Measurements from ENCODE around the gene ZNF24. TPM values are rescaled to one million over a fixed set of nuclear protein-coding genes. Genes with fewer than 3 reads are reported as not detected.

ZNF24 gene
- total RNA-seq, 4 donors from 2014 or later: 12.7 to 34.5 (median 29.1) TPM

GRCh38 chr18:35361570-35362321, 17.5 kb upstream of the ZNF24 start:
- TF ChIP-seq POLR2AphosphoS5 (IDR thresholded peaks at IDR 0.05) (no peak), CTCF (IDR thresholded peaks at IDR 0.05) (no peak), POLR2A (IDR thresholded peaks at IDR 0.05) (no peak), EP300 (IDR thresholded peaks at IDR 0.05; ENCODE audit: low read depth) (no peak)
- no peak overlapping the region for H3K4me3 ChIP-seq
- no peak for DNase-seq
- intact Hi-C loops (cut with DNase I; ENCODE audit: low total_unique reads): loop anchor here (2.0 kb wide), 1 partner anchor 59 kb away; no protein-coding TSS in a partner anchor
- no peaks in the 10 kb centered on the region for H3K36me3 ChIP-seq
- H3K27ac ChIP-seq: no peak overlapping the region
- in situ Hi-C loops (cut with MboI; ENCODE audit: low pct_ligation_motif_present in 1 of 4, low pct_unique_long_range_greater_than_20kb in 1 of 4, low sequenced_read_pairs in 3 of 4): loop anchor here in 1 of 4 donors (25.0 kb wide), 1 partner anchor 349 kb away; no protein-coding TSS in a partner anchor
- no peaks in the 10 kb centered on the region for H3K4me1 ChIP-seq
- no peaks in the 10 kb centered on the region for H3K27me3 ChIP-seq
- WGBS, 2 donors (ENCODE audit: low coverage in 1 of 2): 76 to 78% methylated on average over 2 of the region's 2 CpGs
- H3K9me3 ChIP-seq: no peaks in the 10 kb centered on the region

GRCh38 chr18:35355140-35355618, 11.0 kb upstream of the ZNF24 start:
- no peaks in the 10 kb centered on the region for H3K36me3 ChIP-seq
- peak overlapping the region in 1 of 4 donors; percentile 10 for H3K4me3 ChIP-seq
- in situ Hi-C loops (cut with MboI; ENCODE audit: low pct_ligation_motif_present in 1 of 4, low pct_unique_long_range_greater_than_20kb in 1 of 4, low sequenced_read_pairs in 3 of 4): loop anchor here in 2 of 4 donors (10.0 to 25.0 kb wide), 2 partner anchors 120 to 343 kb away; no protein-coding TSS in a partner anchor
- H3K9me3 ChIP-seq: peaks cover 4 to 10% of the 10 kb centered on the region in 2 donors
- H3K27me3 ChIP-seq: no peaks in the 10 kb centered on the region
- H3K4me1 ChIP-seq: peaks cover 0 to 4% (median 0%) of the 10 kb centered on the region in 4 donors
- WGBS, 2 donors (ENCODE audit: low coverage in 1 of 2): 29 to 36% methylated on average over 4 of the region's 4 CpGs
- H3K27ac ChIP-seq: peak overlapping the region in 1 of 4 donors; percentile 40
- TF ChIP-seq CTCF (IDR thresholded peaks at IDR 0.05) (peak; percentile 56 to 67 (median 63)), POLR2A (IDR thresholded peaks at IDR 0.05) (no peak)
- peak; percentile 71 for DNase-seq
- intact Hi-C loops (cut with DNase I; ENCODE audit: low total_unique reads): no loop called here

DNA sequence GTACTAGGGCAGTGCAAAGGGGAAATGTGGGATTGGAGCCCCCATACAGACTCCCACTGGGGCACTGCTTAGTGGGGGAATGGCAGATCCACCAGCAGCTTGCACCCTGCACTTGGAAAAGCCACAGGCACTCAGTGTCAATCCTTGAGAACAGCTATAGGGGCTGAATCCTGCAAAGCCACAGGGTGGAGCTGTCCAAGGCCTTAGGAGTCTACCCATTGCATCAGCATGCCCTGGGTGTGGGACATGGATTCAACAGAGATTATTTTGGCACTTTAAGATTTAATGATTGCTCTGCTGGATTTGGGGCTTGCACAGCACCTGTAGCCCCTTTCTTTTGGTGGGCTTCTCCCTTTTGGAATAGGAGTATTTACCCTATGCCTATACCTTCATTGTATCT, 8.6 kb upstream of the ZNF24 start:
- peaks cover 0 to 4% (median 0%) of the 10 kb centered on the region in 4 donors for H3K4me1 ChIP-seq
- no peak overlapping the region for H3K4me3 ChIP-seq
- no peaks in the 10 kb centered on the region for H3K27me3 ChIP-seq
- in situ Hi-C loops (cut with MboI; ENCODE audit: low pct_ligation_motif_present in 1 of 4, low pct_unique_long_range_greater_than_20kb in 1 of 4, low sequenced_read_pairs in 3 of 4) (loop anchor here in 3 of 4 donors (5.0 to 25.0 kb wide), 3 partner anchors 115 to 340 kb away; no protein-coding TSS in a partner anchor), intact Hi-C loops (cut with DNase I; ENCODE audit: low total_unique reads) (loop anchor here (5.0 kb wide), 1 partner anchor 120 kb away; no protein-coding TSS in a partner anchor)
- no peak overlapping the region for H3K27ac ChIP-seq
- DNase-seq: no peak
- TF ChIP-seq POLR2A (IDR thresholded peaks at IDR 0.05) (no peak), CTCF (IDR thresholded peaks at IDR 0.05) (no peak), POLR2AphosphoS5 (IDR thresholded peaks at IDR 0.05) (no peak), EP300 (IDR thresholded peaks at IDR 0.05; ENCODE audit: low read depth) (no peak)
- peaks cover 4 to 10% of the 10 kb centered on the region in 2 donors for H3K9me3 ChIP-seq
- H3K36me3 ChIP-seq: no peaks in the 10 kb centered on the region

DNA sequence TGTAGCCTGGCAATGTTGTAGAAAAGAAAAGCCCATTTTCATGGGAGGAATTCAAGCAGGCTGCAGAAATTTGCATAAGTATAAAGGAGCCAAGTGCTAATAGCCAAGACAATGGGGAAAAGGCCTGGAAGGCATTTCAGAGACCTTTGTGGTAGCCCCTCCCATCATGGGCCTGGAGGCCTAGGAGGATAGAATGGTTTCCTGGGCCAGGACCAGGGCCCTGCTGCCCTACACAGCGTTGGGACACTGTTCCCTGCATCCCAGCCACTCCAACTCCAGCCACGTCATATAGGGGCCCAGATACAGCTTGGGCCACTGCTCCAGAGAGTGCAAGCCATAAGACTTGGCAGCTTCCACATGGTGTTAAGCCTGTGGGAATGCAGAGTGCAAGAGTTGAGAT, 8.1 kb upstream of the ZNF24 start:
- in situ Hi-C loops (cut with MboI; ENCODE audit: low pct_ligation_motif_present in 1 of 4, low pct_unique_long_range_greater_than_20kb in 1 of 4, low sequenced_read_pairs in 3 of 4) (loop anchor here in 3 of 4 donors (5.0 to 25.0 kb wide), 3 partner anchors 115 to 340 kb away; no protein-coding TSS in a partner anchor), intact Hi-C loops (cut with DNase I; ENCODE audit: low total_unique reads) (loop anchor here (5.0 kb wide), 1 partner anchor 120 kb away; no protein-coding TSS in a partner anchor)
- Histone ChIP-seq H3K4me3 (no peak overlapping the region), H3K36me3 (no peaks in the 10 kb centered on the region), H3K27ac (no peak overlapping the region), H3K9me3 (peaks cover 4 to 10% of the 10 kb centered on the region in 2 donors), H3K27me3 (no peaks in the 10 kb centered on the region), H3K4me1 (peaks cover 0 to 4% (median 0%) of the 10 kb centered on the region in 4 donors)
- WGBS, 2 donors (ENCODE audit: low coverage in 1 of 2): 73% methylated on average over 2 of the region's 2 CpGs; no CpG with 5 or more reads in 1 of the 2 donors
- TF ChIP-seq EP300 (IDR thresholded peaks at IDR 0.05; ENCODE audit: low read depth) (no peak), CTCF (IDR thresholded peaks at IDR 0.05) (no peak), POLR2A (IDR thresholded peaks at IDR 0.05) (no peak), POLR2AphosphoS5 (IDR thresholded peaks at IDR 0.05) (no peak)
- DNase-seq: no peak
